Measurements from ENCODE around the gene TNS1.

DNA sequence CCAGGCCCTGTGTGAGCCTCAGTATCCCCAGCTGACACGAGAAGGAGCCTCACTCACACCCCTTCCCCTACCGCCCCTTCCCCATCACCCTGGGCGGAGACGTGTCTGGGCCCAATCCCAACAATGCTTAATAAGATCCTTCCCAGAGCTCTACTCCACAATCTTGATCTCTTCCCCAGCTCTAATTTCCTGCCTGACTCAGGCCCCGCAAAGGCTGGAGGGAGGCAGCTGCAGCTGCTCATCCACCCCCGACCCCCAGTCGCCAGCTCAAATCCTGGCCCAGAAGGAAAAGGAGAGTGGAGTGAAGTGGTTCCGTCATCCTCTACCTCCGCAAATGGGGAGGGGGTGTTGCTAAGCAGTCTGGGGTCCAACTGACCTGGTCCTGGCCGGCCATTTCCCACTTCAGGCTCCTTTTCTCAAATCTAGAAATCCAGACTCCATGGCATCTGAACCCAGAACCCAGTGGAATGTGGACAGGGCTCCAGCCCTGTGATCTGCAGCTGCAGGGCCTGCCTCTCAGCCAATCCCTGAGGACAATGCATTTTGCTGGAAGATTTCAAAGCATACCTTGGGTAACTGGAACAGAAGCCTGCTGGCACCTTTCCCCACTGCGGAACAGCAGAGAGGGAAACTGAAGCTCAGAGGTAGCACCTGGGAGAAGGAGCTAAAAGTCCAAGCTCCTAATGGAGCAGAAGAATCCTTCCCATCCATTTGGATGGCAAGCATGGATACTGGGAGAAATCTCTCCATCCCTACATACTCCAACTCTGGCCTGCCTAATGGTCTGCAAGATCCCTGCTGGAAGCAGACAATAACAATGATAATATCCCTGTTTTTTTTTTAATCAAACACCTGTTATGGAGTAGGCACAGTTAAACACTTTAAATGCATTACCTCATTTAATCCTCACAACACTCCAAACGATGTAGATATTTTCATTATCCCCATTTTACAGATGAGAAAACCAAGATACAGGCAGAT, 5.6 kb upstream of the TNS1 start:
- TF ChIP-seq, protein P1, sequence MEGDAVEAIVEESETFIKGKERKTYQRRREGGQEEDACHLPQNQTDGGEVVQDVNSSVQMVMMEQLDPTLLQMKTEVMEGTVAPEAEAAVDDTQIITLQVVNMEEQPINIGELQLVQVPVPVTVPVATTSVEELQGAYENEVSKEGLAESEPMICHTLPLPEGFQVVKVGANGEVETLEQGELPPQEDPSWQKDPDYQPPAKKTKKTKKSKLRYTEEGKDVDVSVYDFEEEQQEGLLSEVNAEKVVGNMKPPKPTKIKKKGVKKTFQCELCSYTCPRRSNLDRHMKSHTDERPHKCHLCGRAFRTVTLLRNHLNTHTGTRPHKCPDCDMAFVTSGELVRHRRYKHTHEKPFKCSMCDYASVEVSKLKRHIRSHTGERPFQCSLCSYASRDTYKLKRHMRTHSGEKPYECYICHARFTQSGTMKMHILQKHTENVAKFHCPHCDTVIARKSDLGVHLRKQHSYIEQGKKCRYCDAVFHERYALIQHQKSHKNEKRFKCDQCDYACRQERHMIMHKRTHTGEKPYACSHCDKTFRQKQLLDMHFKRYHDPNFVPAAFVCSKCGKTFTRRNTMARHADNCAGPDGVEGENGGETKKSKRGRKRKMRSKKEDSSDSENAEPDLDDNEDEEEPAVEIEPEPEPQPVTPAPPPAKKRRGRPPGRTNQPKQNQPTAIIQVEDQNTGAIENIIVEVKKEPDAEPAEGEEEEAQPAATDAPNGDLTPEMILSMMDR (IDR thresholded peaks at IDR 0.05) = no peak
- TF ChIP-seq POLR2A (IDR thresholded peaks at IDR 0.05) = no peak
